Caki2 (cell line): ENCODE results near the gene B4GALT5. TPM values are rescaled to one million over a fixed set of nuclear protein-coding genes. Genes with fewer than 3 reads are reported as not detected.

Source experiments
- DNase-seq: peaks from one replicate; pipeline ENCODE4 v3.0.0-alpha.2; 2015; ENCODE audit warnings: low read depth
- in situ Hi-C: cut with HindIII; loops from 2 replicates; pipeline ENCODE4 v1.10.0; 2016; ENCODE audit warnings: low sequenced_read_pairs, low pct_unique_long_range_greater_than_20kb, mixed read lengths
- total RNA-seq: library from RNA; depleted of rRNA; stranded (reverse); fragments of >200 nt; shearing (Covaris generic); gene quantifications from 2 replicates; pipeline ENCODE4 v1.2.3, GENCODE V29; 2014; ENCODE audit warnings: low replicate concordance

B4GALT5 gene
- total RNA-seq, 1 experiment from 2014 or later: 66.4 TPM

- in situ Hi-C loops: no loop called here
- no peak for DNase-seq
Measured at GRCh38 chr20:49603209-49603627, 110.5 kb downstream of the B4GALT5 start.

GRCh38 chr20:49602345-49603208 lies 111.1 kb downstream of the B4GALT5 start:
- DNase-seq: no peak
- in situ Hi-C loops: no loop called here

DNA sequence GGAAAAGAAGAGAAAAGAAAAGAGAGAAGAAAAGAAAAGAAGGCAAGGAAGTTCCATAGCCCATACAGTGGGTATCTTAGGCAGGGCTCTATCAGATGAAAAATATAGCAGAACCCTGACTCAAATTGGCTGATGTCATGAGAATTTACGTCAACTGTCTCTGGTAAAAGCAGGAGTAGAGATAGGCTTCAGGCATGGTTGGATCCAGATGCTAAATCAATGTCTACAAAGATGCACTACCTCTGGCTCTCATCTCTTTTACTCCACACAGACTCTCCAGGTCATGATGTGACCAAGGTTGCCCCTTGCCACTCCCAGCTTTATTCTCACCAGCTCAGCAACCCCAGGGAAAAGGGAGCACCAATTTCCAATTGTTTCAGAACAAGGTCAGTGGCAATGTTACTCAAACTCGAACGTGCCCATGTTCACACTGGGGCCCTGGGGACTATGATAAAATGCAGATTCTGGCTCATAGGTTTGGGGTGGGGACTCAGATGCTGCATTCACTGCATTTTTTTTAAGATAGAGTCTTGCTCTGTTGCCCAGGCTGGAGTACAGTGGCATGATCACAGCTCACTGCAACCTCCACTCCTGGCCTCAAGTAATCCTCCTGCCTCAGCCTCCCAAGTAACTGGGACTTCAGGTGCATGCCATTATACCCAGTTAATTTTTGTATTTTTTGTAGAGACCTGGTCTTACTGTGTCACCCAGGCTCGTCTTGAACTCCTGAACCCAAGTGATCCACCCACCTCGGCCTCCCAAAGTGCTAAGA lies 112.3 kb downstream of the B4GALT5 start:
- DNase-seq: no peak
- in situ Hi-C loops: no loop called here

DNA sequence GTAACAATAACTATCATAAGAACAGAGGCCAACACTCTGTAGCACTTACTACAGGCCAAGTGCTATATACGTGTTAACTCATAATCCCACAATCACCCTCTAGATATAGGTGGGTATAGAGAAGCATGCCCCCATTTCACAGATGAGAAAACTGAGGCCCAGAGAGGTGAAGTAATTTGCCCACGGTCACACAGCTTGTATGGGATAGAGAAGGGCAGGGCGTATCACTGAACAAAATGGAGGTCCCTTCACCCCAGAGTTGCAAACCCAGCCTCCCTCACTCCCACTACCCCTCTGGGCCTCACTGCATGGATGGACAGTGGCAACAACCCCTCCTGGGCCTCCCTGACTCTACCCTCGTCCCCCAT lies 113.9 kb downstream of the B4GALT5 start:
- in situ Hi-C loops: no loop called here
- no peak for DNase-seq

GRCh38 chr20:49597825-49598395 lies 115.8 kb downstream of the B4GALT5 start:
- no peak for DNase-seq
- in situ Hi-C loops: no loop called here

DNA sequence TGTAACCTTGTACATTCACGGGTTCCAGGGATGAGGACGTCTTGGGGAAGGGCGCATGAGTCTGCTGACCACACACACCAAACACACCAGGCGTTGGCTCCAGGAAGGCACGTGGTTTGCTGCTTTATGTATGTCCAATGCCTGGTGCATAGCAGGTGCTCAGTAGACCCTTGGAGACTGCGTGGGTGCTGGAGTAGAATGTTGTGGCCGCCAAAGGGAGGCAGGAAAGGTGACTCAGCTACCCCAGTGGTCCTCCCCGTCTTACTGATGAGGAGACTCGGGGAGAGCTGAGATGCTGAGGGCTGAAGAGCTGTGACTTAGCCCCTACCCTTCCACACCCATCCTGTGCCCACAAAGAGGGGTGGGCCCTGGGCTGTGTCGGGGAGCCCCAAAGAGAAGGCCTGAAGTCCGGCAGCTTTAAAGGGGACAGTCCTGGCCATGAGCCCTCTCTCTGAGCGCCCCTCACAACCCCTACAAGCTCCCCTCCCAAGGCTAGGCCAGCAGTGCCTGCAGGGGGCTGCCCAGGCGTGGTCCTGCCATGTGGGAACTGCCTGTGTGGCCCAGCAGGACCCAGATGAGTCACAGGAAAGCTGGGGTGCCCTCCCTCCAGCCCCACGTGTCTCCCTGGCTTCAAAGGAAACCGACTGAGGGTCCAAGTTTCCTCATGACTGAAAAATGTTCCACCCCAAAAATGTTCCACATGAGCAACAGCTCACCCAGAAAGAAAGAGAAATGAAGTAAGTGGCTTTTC lies 117.7 kb downstream of the B4GALT5 start:
- in situ Hi-C loops: no loop called here
- DNase-seq: no peak

GRCh38 chr20:49595346-49595745 lies 118.3 kb downstream of the B4GALT5 start:
- in situ Hi-C loops: no loop called here
- no peak for DNase-seq

DNA sequence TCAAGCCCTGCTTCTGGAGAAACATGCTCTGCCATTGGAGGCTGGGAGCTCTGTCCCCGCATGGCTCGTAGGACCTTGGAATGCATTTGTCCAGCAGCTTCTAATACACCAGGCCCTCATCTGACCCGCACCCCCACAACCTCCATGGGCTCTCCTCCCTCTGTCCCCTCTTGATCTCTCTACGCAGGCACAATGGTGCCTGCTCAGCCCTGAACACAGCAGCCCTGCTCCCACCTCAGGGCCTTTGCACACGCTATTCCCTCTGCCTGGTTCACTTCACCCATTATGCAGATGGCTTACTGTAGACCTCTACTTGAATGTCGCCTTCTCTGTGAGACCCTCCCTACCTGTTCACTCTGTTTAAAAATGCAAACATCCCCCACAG lies 118.8 kb downstream of the B4GALT5 start:
- in situ Hi-C loops: no loop called here
- no peak for DNase-seq

DNA sequence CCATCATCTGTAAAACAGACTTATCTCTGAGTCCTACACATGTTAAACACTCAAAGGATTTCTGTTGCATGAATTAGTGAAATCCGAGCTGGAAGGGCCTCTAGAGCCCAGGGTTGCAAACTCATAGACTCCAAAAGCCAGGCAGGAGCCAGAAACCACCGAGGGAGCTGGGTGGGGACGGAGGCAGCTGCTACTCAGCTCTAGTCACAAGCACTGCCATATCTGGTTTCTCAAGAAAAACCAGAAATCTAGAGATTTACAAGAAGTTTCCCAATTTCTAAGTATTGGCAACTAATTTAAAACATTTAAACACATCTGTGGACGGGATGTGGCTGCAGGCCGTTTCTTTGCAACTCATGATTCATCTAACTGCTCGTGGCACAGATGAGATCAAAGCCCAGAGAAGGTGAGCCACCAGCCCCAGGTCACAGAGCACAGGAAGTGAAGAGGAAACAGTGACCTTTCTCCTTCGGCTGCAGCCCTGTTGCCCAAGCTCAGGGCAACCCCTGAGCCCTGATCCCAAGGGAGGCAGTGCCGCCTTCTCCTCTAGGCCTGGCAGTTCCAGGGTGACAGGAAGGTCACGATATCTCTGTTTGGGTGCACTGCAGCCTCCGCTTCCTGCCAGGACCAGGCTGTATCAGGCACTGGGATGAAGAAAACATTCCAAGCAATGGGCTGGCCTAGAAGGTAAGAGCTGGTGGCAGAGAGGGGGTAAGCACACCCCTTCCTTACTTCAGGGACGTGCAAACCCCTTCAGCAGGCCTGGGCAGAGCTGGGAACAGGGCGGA lies 119.3 kb downstream of the B4GALT5 start:
- in situ Hi-C loops: no loop called here
- DNase-seq: no peak

DNA sequence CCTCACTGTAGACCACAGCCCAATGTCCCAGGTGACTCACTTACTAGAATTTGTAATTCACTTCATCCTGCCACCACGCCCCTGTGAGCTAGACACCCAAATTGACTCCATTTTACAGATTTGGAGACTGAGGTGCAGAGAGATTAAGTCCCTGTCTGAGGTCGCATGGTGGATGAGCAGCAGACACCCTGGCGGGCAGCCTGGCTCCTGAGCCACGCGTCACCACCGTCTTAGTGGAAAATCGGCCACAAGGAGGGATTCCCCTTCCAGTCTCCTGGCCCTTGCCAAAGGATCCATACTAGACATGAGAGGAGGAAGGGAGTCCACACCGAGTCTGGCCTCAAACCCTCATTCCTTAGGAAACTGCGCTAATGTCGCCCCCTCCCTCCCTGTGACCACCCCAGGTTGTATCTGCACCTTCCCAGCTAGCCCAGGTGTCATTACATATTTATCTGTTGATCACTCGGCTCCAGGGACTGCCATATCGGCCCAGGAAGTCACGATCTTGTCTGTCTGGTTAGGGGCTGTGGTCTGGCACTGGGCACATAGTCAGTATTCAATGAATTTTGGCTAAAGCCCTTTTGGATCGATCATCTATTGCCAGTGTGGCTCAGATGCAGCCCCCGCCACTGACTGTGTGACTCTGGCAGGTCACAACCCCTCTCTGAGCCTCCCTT lies 120.1 kb downstream of the B4GALT5 start:
- no peak for DNase-seq
- in situ Hi-C loops: no loop called here

DNA sequence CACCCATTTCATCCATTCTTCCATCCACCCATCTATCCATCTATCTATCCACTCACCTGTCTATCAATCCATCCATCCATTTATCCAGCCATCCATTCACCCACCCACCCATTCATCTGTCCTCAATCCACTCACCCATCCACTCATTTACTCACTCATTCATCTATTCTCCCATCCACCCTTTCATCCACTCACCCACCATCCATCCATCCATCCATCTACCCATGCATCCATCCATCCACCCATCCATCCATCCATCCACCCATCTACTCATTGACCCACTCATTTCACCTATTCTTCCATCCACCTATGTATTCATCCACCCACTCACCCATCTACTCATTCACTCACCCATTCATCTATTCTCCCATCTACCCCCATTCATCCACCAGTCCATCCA lies 121.6 kb downstream of the B4GALT5 start:
- in situ Hi-C loops: no loop called here
- DNase-seq: no peak

DNA sequence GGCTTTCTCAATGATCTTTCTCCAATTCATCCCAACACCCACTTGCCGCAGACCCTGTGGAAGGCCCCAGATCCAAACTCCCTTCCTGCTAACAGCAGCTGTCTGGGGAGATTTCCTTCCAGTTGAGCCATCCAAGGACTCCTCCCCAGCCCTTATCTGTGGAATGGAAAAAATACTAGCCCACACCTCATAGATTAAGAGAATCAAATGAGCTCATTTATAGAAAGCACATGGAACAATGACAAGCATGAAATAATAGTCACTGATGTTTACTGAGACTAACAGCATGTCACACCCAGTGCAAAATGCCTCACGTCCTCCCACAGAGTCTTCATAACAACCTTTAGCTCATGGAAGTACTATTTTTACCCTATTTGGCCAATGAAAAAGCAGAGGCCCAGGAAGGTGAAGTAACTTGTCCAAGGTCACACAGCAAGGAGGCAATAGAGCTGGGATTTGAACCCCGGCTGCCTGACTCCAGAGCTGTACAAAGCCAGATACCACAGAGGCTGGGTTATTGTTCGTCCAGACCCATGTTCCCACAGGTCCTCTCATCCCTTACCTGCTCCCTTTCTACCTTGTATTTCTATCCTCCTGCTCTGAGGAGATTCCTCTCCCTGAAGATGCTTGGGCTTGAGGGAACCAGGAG lies 122.3 kb downstream of the B4GALT5 start:
- DNase-seq: no peak
- in situ Hi-C loops: no loop called here

GRCh38 chr20:49590163-49591017 lies 123.3 kb downstream of the B4GALT5 start:
- no peak for DNase-seq
- in situ Hi-C loops: no loop called here

DNA sequence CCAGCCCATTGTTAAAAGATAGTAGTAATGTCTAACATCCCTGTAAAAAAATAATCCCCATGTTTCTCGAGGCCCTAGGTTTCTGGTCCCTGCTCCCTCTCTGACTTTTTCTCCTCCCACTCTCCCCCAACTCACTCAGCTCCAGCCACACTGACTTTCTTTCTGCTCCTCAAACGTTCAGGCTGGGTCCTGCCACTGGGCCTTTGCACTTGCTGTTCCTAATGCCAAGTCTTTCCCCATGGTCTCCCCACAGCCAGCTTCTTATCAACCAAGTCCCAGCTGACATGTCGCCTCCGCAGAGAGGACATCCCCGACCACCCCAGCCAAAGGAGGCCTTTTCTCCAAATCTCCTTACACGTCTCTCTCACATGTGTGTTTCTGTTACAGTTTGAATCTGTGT lies 123.9 kb downstream of the B4GALT5 start:
- in situ Hi-C loops: no loop called here
- DNase-seq: no peak

DNA sequence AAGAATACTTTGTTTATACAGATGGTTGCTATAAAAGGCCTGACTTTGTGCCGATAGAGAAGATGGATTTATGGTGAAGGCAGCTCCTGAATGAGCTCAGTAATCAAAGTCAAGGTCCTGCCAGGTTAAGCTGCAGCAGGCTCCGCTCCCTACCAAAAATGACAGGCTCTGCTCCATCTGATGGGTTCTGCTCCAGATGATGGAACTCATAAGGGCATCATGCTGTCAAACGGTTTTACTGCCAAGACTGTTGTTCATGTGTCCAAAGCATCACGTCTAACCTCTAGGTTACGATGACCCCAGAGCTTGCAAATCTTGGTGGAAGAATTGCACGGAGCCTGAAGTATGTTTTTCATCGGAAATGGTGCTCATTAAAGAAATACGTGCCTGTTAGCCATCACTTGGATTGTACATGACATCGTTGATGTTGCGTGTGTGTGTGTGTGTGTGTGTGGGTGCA lies 126.5 kb downstream of the B4GALT5 start:
- in situ Hi-C loops: no loop called here

GRCh38 chr20:49585585-49586245 lies 128.0 kb downstream of the B4GALT5 start:
- DNase-seq: no peak
- in situ Hi-C loops: no loop called here

More for the DNA sequence above, 126.5 kb downstream of the B4GALT5 start:
- DNase-seq: no peak
